H9 (cell line): ENCODE data around the gene TFF2. TPM values are rescaled to one million over a fixed set of nuclear protein-coding genes. Genes with fewer than 3 reads are reported as not detected.

Experiments
- DNase-seq: peaks from one replicate; pipeline ENCODE4 v3.0.0-alpha.2; 2017
- H2AFZ ChIP-seq: one replicate; pipeline ENCODE4 v1.6.1; 2013; ENCODE audit warnings: mild to moderate bottlenecking, low read length, control low read depth, moderate library complexity
- H2AK5ac ChIP-seq: 2 replicates; pipeline ENCODE4 v1.6.1; 2013; ENCODE audit warnings: low read length, control low read depth, mixed read lengths; ENCODE audit not compliant: insufficient read length
- H2BK120ac ChIP-seq: one replicate; pipeline ENCODE4 v1.6.1; 2013; ENCODE audit warnings: low read depth, mild to moderate bottlenecking, low read length, control low read depth, inconsistent platforms; ENCODE audit not compliant: poor library complexity, severe bottlenecking
- H2BK12ac ChIP-seq: 2 replicates; pipeline ENCODE4 v1.6.1; 2013; ENCODE audit warnings: low read length, control low read depth, mixed read lengths, low read depth; ENCODE audit not compliant: insufficient read length
- H2BK15ac ChIP-seq: 2 replicates; pipeline ENCODE4 v1.6.1; 2013; ENCODE audit warnings: low read depth, low read length, control low read depth
- H2BK20ac ChIP-seq: one replicate; pipeline ENCODE4 v1.6.1; 2013; ENCODE audit warnings: low read depth, mild to moderate bottlenecking, low read length, control low read depth, inconsistent platforms; ENCODE audit not compliant: poor library complexity, severe bottlenecking
- H2BK5ac ChIP-seq: 2 replicates; pipeline ENCODE4 v1.6.1; 2013; ENCODE audit warnings: low read length, control low read depth, mixed read lengths; ENCODE audit not compliant: insufficient read length
- H3K14ac ChIP-seq: 2 replicates; pipeline ENCODE4 v1.6.1; 2013; ENCODE audit warnings: low read length, control low read depth; ENCODE audit not compliant: insufficient read depth
- H3K18ac ChIP-seq: 2 replicates; pipeline ENCODE4 v1.6.1; 2013; ENCODE audit warnings: low read depth, mild to moderate bottlenecking, mixed read lengths, low read length, control low read depth; ENCODE audit not compliant: insufficient read length
- H3K23ac ChIP-seq: 2 replicates; pipeline ENCODE4 v1.6.1; 2013; ENCODE audit warnings: low read length, control low read depth, mixed read lengths, low read depth; ENCODE audit not compliant: insufficient read length
- H3K23me2 ChIP-seq: 2 replicates; pipeline ENCODE4 v1.6.1; 2013; ENCODE audit warnings: low read depth, mild to moderate bottlenecking, mixed read lengths, low read length, control low read depth; ENCODE audit not compliant: insufficient read length, poor library complexity, severe bottlenecking
- H3K27ac ChIP-seq: 2 replicates; pipeline ENCODE4 v1.5.1; 2013; ENCODE audit warnings: low read length, control low read depth, mixed read lengths, low read depth; ENCODE audit not compliant: insufficient read length
- H3K27me3 ChIP-seq: 2 replicates; pipeline ENCODE4 v1.6.1; 2013; ENCODE audit warnings: low read length, control low read depth, inconsistent platforms; ENCODE audit not compliant: insufficient read depth
- H3K4ac ChIP-seq: 2 replicates; pipeline ENCODE4 v1.6.1; 2013; ENCODE audit warnings: low read depth, mild to moderate bottlenecking, control low read depth, inconsistent platforms, low read length, moderate library complexity
- H3K4me1 ChIP-seq: 2 replicates; pipeline ENCODE4 v1.6.1; 2013; ENCODE audit warnings: low read length, control low read depth, inconsistent platforms; ENCODE audit not compliant: insufficient read depth
- H3K4me2 ChIP-seq: 2 replicates; pipeline ENCODE4 v1.6.1; 2013; ENCODE audit warnings: low read length, control low read depth, mixed read lengths; ENCODE audit not compliant: insufficient read length, insufficient read depth
- H3K56ac ChIP-seq: 2 replicates; pipeline ENCODE4 v1.6.1; 2013; ENCODE audit warnings: low read depth, mild to moderate bottlenecking, mixed read lengths, low read length, control low read depth; ENCODE audit not compliant: insufficient read length
- H3K79me1 ChIP-seq: 2 replicates; pipeline ENCODE4 v1.6.1; 2013; ENCODE audit warnings: low read depth, mild to moderate bottlenecking, moderate library complexity, low read length, control low read depth, inconsistent platforms; ENCODE audit not compliant: insufficient read depth, poor library complexity, severe bottlenecking
- H3K79me2 ChIP-seq: 2 replicates; pipeline ENCODE4 v1.6.1; 2013; ENCODE audit warnings: low read length, control low read depth, inconsistent platforms; ENCODE audit not compliant: insufficient read depth
- H3K9ac ChIP-seq: 2 replicates; pipeline ENCODE4 v1.6.1; 2013; ENCODE audit warnings: low read length, control low read depth, mixed read lengths; ENCODE audit not compliant: insufficient read length; ENCODE audit errors: extremely low read depth
- H3K9me3 ChIP-seq: one replicate; pipeline ENCODE4 v1.6.1; 2013; ENCODE audit warnings: low read depth, low read length, inconsistent platforms; ENCODE audit not compliant: control insufficient read depth
- H3T11ph ChIP-seq: one replicate; pipeline ENCODE4 v1.6.1; 2013; ENCODE audit warnings: mild to moderate bottlenecking, low read length, control low read depth, inconsistent platforms
- H4K20me1 ChIP-seq: one replicate; pipeline ENCODE4 v1.6.1; 2013; ENCODE audit not compliant: control insufficient read depth, insufficient read length, insufficient read depth
- H4K5ac ChIP-seq: 2 replicates; pipeline ENCODE4 v1.6.1; 2013; ENCODE audit warnings: low read depth, mild to moderate bottlenecking, mixed read lengths, low read length, control low read depth; ENCODE audit not compliant: insufficient read length
- H4K8ac ChIP-seq: replicated peaks from 2 replicates; pipeline ENCODE4 v1.6.1; 2013; ENCODE audit warnings: low read length, control low read depth, mixed read lengths, low read depth; ENCODE audit not compliant: insufficient read length
- H4K91ac ChIP-seq: 2 replicates; pipeline ENCODE4 v1.6.1; 2013; ENCODE audit warnings: low read depth, mild to moderate bottlenecking, moderate library complexity, mixed read lengths, low read length, control low read depth; ENCODE audit not compliant: insufficient read length
- H3K27ac Mint-ChIP-seq, 3 experiments: 2 replicates in 2 of 3; 3 replicates in 1 of 3; pipeline ENCODE4 v1.8.0; 2020 to 2021; ENCODE audit warnings: mixed read lengths in 3 of 3, mild to moderate bottlenecking in 1 of 3, moderate library complexity in 1 of 3
- H3K27me3 Mint-ChIP-seq: 2 replicates; pipeline ENCODE4 v1.8.0; 2021; ENCODE audit warnings: low read depth, mild to moderate bottlenecking, moderate library complexity, mixed read lengths
- H3K36me3 Mint-ChIP-seq, 3 experiments: 2 replicates in 2 of 3; 3 replicates in 1 of 3; pipeline ENCODE4 v1.8.0; 2020 to 2021; ENCODE audit warnings: low read depth in 3 of 3, mixed read lengths in 3 of 3; ENCODE audit not compliant: insufficient read depth in 1 of 3
- H3K4me1 Mint-ChIP-seq, 2 experiments: 2 replicates each; pipeline ENCODE4 v1.8.0; 2020; ENCODE audit warnings: mixed read lengths in 2 of 2
- H3K4me3 Mint-ChIP-seq, 2 experiments: 2 replicates in 1 of 2; 3 replicates in 1 of 2; pipeline ENCODE4 v1.8.0; 2020 to 2021; ENCODE audit warnings: mild to moderate bottlenecking in 2 of 2, mixed read lengths in 2 of 2, moderate library complexity in 1 of 2
- H3K9me3 Mint-ChIP-seq, 2 experiments: 2 replicates in 1 of 2; 3 replicates in 1 of 2; pipeline ENCODE4 v1.8.0; 2020; ENCODE audit warnings: mild to moderate bottlenecking in 2 of 2, mixed read lengths in 2 of 2, moderate library complexity in 1 of 2
- CTCF ChIP-seq: fragments of 200-600 bp; sonication (generic); conservative IDR thresholded peaks from 3 replicates; pipeline ENCODE4 v1.8.0; 2021; ENCODE audit warnings: antibody characterized with exemption, mild to moderate bottlenecking
- WGBS: extraction: QIAGEN DNeasy Blood & Tissue Kit; methylation state at CpG from one replicate; pipeline ENCODE4 v1.1.7; 2013; ENCODE audit warnings: missing lambda C conversion rate, low lambda C conversion rate, mixed read lengths; ENCODE audit not compliant: insufficient read length; ENCODE audit errors: extremely low coverage; 5-methylcytosine and 5-hydroxymethylcytosine counted together
- total RNA-seq: library from RNA; stranded (reverse); gene quantifications from 2 replicates; pipeline ENCODE4 v1.2.1, GENCODE V29; 2021

TFF2 gene
- total RNA-seq, 1 experiment from 2014 or later, result not detected

- Mint-ChIP-seq H3K9me3 (peaks cover 6 to 12% of the 10 kb centered on the region in 2 experiments), H3K27me3 (peaks cover 12% of the 10 kb centered on the region), H3K4me1 (peaks cover 4% of the 10 kb centered on the region in 2 experiments), H3K27ac (no peak overlapping the region), H3K4me3 (no peak overlapping the region; a peak in 1 of 5 replicates), H3K36me3 (peaks cover 0 to 9% (median 0%) of the 10 kb centered on the region in 3 experiments; a peak in 2 of 7 replicates)
- Histone ChIP-seq H4K5ac (no peak overlapping the region), H2AK5ac (no peak overlapping the region), H2BK120ac (no peak overlapping the region), H3K79me2 (no peaks in the 10 kb centered on the region), H2BK5ac (no peak overlapping the region), H3K27ac (no peak overlapping the region), H2BK15ac (no peak overlapping the region), H3K18ac (no peak overlapping the region), H3K9me3 (no peaks in the 10 kb centered on the region), H3K23ac (no peak overlapping the region), H2BK20ac (no peak overlapping the region), H2BK12ac (no peak overlapping the region), H4K20me1 (peaks cover 2% of the 10 kb centered on the region), H3K4me2 (no peak overlapping the region), H3K4me1 (no peaks in the 10 kb centered on the region), H4K8ac (no peak overlapping the region), H3K14ac (no peak overlapping the region), H3K79me1 (no peaks in the 10 kb centered on the region), H3K4ac (no peak overlapping the region), H3K9ac (no peak overlapping the region), H4K91ac (no peak overlapping the region), H3K23me2 (no peaks in the 10 kb centered on the region), H3K56ac (no peak overlapping the region), H3K27me3 (no peaks in the 10 kb centered on the region), H3T11ph (no peak overlapping the region), H2AFZ (no peak overlapping the region)
- TF ChIP-seq CTCF, result peak; percentile 79
- WGBS, result no CpG with 5 or more reads among the region's 1 CpG
- DNase-seq, result peak; percentile 76
Measured at GRCh38 chr21:42381347-42381984, 30.7 kb upstream of the TFF2 start.
